ENCODE measurements around the gene CXCR2.
"Not testable (repeated sequence)": the region's sequence is repeated elsewhere in the genome, so short reads cannot be mapped to it uniquely, and the experiment has no call there.

The CXCR2 gene

GRCh38 chr2:218125626-218126080 lies at the start of gene CXCR2:
CXCR2 (plus strand) TSS chr2:218126028; CDS start chr2:218134802, 8,774 bp downstream.
- peak in 1 of 14 donors; percentile 7 for DNase-seq

GRCh38 chr2:218077464-218078216 lies 48.2 kb upstream of the CXCR2 start:
- no peak for DNase-seq

- no peak for DNase-seq
Observed at GRCh38 chr2:218079943-218080913, 45.6 kb upstream of the CXCR2 start.

GRCh38 chr2:218081063-218081462 lies 44.8 kb upstream of the CXCR2 start:
- no peak for DNase-seq

GRCh38 chr2:218081695-218082094 lies 44.1 kb upstream of the CXCR2 start:
- no peak for DNase-seq

GRCh38 chr2:218082586-218083351 lies 43.1 kb upstream of the CXCR2 start:
- DNase-seq, result no peak

GRCh38 chr2:218083352-218083676 lies 42.5 kb upstream of the CXCR2 start:
- no peak for DNase-seq

- DNase-seq, result no peak
Observed at GRCh38 chr2:218086478-218086877, 39.4 kb upstream of the CXCR2 start.

GRCh38 chr2:218089259-218089658 lies 36.6 kb upstream of the CXCR2 start:
- DNase-seq, result no peak

- no peak for DNase-seq
Observed at GRCh38 chr2:218091746-218092145, 34.1 kb upstream of the CXCR2 start.

GRCh38 chr2:218093879-218094278 lies 31.9 kb upstream of the CXCR2 start:
- no peak for DNase-seq

- DNase-seq, result no peak
Observed at GRCh38 chr2:218095853-218096252, 30.0 kb upstream of the CXCR2 start.

- no peak for DNase-seq
Observed at GRCh38 chr2:218097975-218098374, 27.9 kb upstream of the CXCR2 start.

GRCh38 chr2:218108834-218109233 lies 17.0 kb upstream of the CXCR2 start:
- not testable (repeated sequence) for DNase-seq

- DNase-seq, result not testable (repeated sequence)
Observed at GRCh38 chr2:218121789-218122188, 4.0 kb upstream of the CXCR2 start.

GRCh38 chr2:218122286-218122685 lies 3.5 kb upstream of the CXCR2 start:
- DNase-seq, result not testable (repeated sequence)

GRCh38 chr2:218123986-218124385 lies 1.8 kb upstream of the CXCR2 start:
- no peak for DNase-seq

- no peak for DNase-seq
Observed at GRCh38 chr2:218125095-218125494, 733 bp upstream of the CXCR2 start.

GRCh38 chr2:218127929-218128455 lies 2.2 kb downstream of the CXCR2 start:
- DNase-seq, result no peak

- no peak for DNase-seq
Observed at GRCh38 chr2:218128781-218129457, 3.1 kb downstream of the CXCR2 start.

- DNase-seq, result no peak
Observed at GRCh38 chr2:218129458-218130135, 3.8 kb downstream of the CXCR2 start.

Measured in C1 segment of cervical spinal cord (tissue), 14 donors.